ENCODE data around the gene ITGA11. TPM values are rescaled to one million over a fixed set of nuclear protein-coding genes. Genes with fewer than 3 reads are reported as not detected.

ITGA11 gene
- total RNA-seq, 5 donors from 2014 or later (not counting 1 experiment from before 2014, with no cell fraction given) = 0.07 to 0.95 (median 0.18) TPM; not detected in 2

GRCh38 chr15:68382286-68383007 is 49.5 kb downstream of the ITGA11 start:
- POLR2A ChIA-PET = no interaction called here

GRCh38 chr15:68380456-68380855 is 51.5 kb downstream of the ITGA11 start:
- H3K36me3 ChIP-seq (ENCODE audit: control insufficient read depth in 2 of 2, extremely low read depth in 1 of 2, insufficient read depth in 1 of 2, low read length in 1 of 2) = no peaks in the 10 kb centered on the region
- ATAC-seq (replicated peaks in 1 of 4) = no peak
- DNase-seq = no peak
- H3K4me3 ChIP-seq (ENCODE audit: control insufficient read depth in 1 of 2, extremely low read depth in 1 of 2, low read length in 1 of 2) = no peak overlapping the region
- H3K27me3 Mint-ChIP-seq = no peaks in the 10 kb centered on the region
- H3K27me3 ChIP-seq (replicated peaks in 1 of 2; ENCODE audit: control insufficient read depth in 2 of 2, extremely low read depth in 1 of 2, insufficient read depth in 2 of 2, low read length in 1 of 2) = no peaks in the 10 kb centered on the region
- H3K9me3 Mint-ChIP-seq = no peaks in the 10 kb centered on the region
- no peaks in the 10 kb centered on the region for H3K9me3 ChIP-seq
- ChIA-PET CTCF (no interaction called here), POLR2A (no interaction called here)
- H3K36me3 Mint-ChIP-seq = no peaks in the 10 kb centered on the region
- H3K4me1 Mint-ChIP-seq = peaks cover 16 to 18% (median 16%) of the 10 kb centered on the region in 3 donors
- H3K4me3 Mint-ChIP-seq = no peak overlapping the region
- H3K4me1 ChIP-seq (ENCODE audit: control insufficient read depth in 1 of 2, extremely low read depth in 1 of 2, insufficient read depth in 2 of 2, low read length in 2 of 2) = peaks cover 14 to 17% of the 10 kb centered on the region in 2 experiments
- 91% methylated on average over 5 of the region's 5 CpGs for WGBS (ENCODE audit: insufficient coverage)
- H3K27ac ChIP-seq (ENCODE audit: low read length) = no peak overlapping the region
- peak overlapping the region in 1 of 2 donors; percentile 63 for H3K27ac Mint-ChIP-seq

More at GRCh38 chr15:68382286-68383007, 49.5 kb downstream of the ITGA11 start:
- Mint-ChIP-seq H3K9me3 (no peaks in the 10 kb centered on the region), H3K36me3 (no peaks in the 10 kb centered on the region), H3K27me3 (no peaks in the 10 kb centered on the region), H3K27ac (no peak overlapping the region), H3K4me3 (no peak overlapping the region), H3K4me1 (peaks cover 16 to 18% (median 16%) of the 10 kb centered on the region in 3 donors)
- 81% methylated on average over 5 of the region's 5 CpGs for WGBS (ENCODE audit: insufficient coverage)
- Histone ChIP-seq H3K4me3 (ENCODE audit: control insufficient read depth in 1 of 2, extremely low read depth in 1 of 2, low read length in 1 of 2) (no peak overlapping the region), H3K9me3 (no peaks in the 10 kb centered on the region), H3K36me3 (ENCODE audit: control insufficient read depth in 2 of 2, extremely low read depth in 1 of 2, insufficient read depth in 1 of 2, low read length in 1 of 2) (no peaks in the 10 kb centered on the region), H3K27ac (ENCODE audit: low read length) (no peak overlapping the region), H3K4me1 (ENCODE audit: control insufficient read depth in 1 of 2, extremely low read depth in 1 of 2, insufficient read depth in 2 of 2, low read length in 2 of 2) (peaks cover 14 to 17% of the 10 kb centered on the region in 2 experiments), H3K27me3 (replicated peaks in 1 of 2; ENCODE audit: control insufficient read depth in 2 of 2, extremely low read depth in 1 of 2, insufficient read depth in 2 of 2, low read length in 1 of 2) (peaks cover 0 to 14% of the 10 kb centered on the region in 2 experiments)
- DNase-seq = peak in 1 of 35 experiments; percentile 9
- no peak for ATAC-seq (replicated peaks in 1 of 4)
- CTCF ChIA-PET = interaction anchor here in 1 of 2 donors (1.0 to 1.5 kb wide), 2 partner anchors 76 to 130 kb away, joined by 4 read pairs; no protein-coding TSS in a partner anchor

GRCh38 chr15:68379759-68380290 is 52.1 kb downstream of the ITGA11 start:
- peak overlapping the region in 1 of 2 donors; percentile 12 for H3K4me3 ChIP-seq (ENCODE audit: control insufficient read depth in 1 of 2, extremely low read depth in 1 of 2, low read length in 1 of 2)
- no peaks in the 10 kb centered on the region for H3K9me3 ChIP-seq
- Mint-ChIP-seq H3K4me1 (peaks cover 16 to 18% (median 16%) of the 10 kb centered on the region in 3 donors), H3K4me3 (peak overlapping the region in 2 of 3 donors; percentile 3 to 6), H3K27me3 (no peaks in the 10 kb centered on the region), H3K9me3 (no peaks in the 10 kb centered on the region), H3K36me3 (no peaks in the 10 kb centered on the region), H3K27ac (peak overlapping the region; percentile 1 to 63)
- ChIA-PET POLR2A (no interaction called here), CTCF (no interaction called here)
- no peak overlapping the region for H3K27ac ChIP-seq (ENCODE audit: low read length)
- 17% methylated on average over 1 of the region's 3 CpGs for WGBS (ENCODE audit: insufficient coverage)
- DNase-seq (no peak), ATAC-seq (replicated peaks in 1 of 4) (peak in 2 of 4 experiments; percentile 57 to 70)
- H3K4me1 ChIP-seq (ENCODE audit: control insufficient read depth in 1 of 2, extremely low read depth in 1 of 2, insufficient read depth in 2 of 2, low read length in 2 of 2) = peaks cover 14 to 17% of the 10 kb centered on the region in 2 experiments
- no peaks in the 10 kb centered on the region for H3K27me3 ChIP-seq (replicated peaks in 1 of 2; ENCODE audit: control insufficient read depth in 2 of 2, extremely low read depth in 1 of 2, insufficient read depth in 2 of 2, low read length in 1 of 2)
- H3K36me3 ChIP-seq (ENCODE audit: control insufficient read depth in 2 of 2, extremely low read depth in 1 of 2, insufficient read depth in 1 of 2, low read length in 1 of 2) = no peaks in the 10 kb centered on the region

- Histone ChIP-seq H3K4me3 (ENCODE audit: control insufficient read depth in 1 of 2, extremely low read depth in 1 of 2, low read length in 1 of 2) (no peak overlapping the region), H3K27ac (ENCODE audit: low read length) (no peak overlapping the region), H3K27me3 (replicated peaks in 1 of 2; ENCODE audit: control insufficient read depth in 2 of 2, extremely low read depth in 1 of 2, insufficient read depth in 2 of 2, low read length in 1 of 2) (no peaks in the 10 kb centered on the region), H3K36me3 (ENCODE audit: control insufficient read depth in 2 of 2, extremely low read depth in 1 of 2, insufficient read depth in 1 of 2, low read length in 1 of 2) (no peaks in the 10 kb centered on the region), H3K9me3 (no peaks in the 10 kb centered on the region), H3K4me1 (ENCODE audit: control insufficient read depth in 1 of 2, extremely low read depth in 1 of 2, insufficient read depth in 2 of 2, low read length in 2 of 2) (peaks cover 14 to 17% of the 10 kb centered on the region in 2 experiments)
- Mint-ChIP-seq H3K4me3 (peak overlapping the region in 1 of 3 donors; percentile 6), H3K9me3 (no peaks in the 10 kb centered on the region), H3K27ac (peak overlapping the region; percentile 1 to 63), H3K4me1 (peaks cover 16 to 18% (median 16%) of the 10 kb centered on the region in 3 donors), H3K27me3 (no peaks in the 10 kb centered on the region), H3K36me3 (no peaks in the 10 kb centered on the region)
- WGBS (ENCODE audit: insufficient coverage) = 73% methylated on average over 6 of the region's 8 CpGs
- POLR2A ChIA-PET = no interaction called here
- ATAC-seq (replicated peaks in 1 of 4) (no peak), DNase-seq (no peak)
- CTCF ChIA-PET = no interaction called here
Measured at GRCh38 chr15:68379058-68379758, 52.8 kb downstream of the ITGA11 start.

- Mint-ChIP-seq H3K27ac (no peak overlapping the region), H3K36me3 (no peaks in the 10 kb centered on the region), H3K27me3 (no peaks in the 10 kb centered on the region), H3K4me1 (peaks cover 16 to 18% (median 16%) of the 10 kb centered on the region in 3 donors), H3K4me3 (no peak overlapping the region), H3K9me3 (no peaks in the 10 kb centered on the region)
- no peak overlapping the region for H3K27ac ChIP-seq (ENCODE audit: low read length)
- DNase-seq (no peak), ATAC-seq (replicated peaks in 1 of 4) (no peak)
- no peaks in the 10 kb centered on the region for H3K27me3 ChIP-seq (replicated peaks in 1 of 2; ENCODE audit: control insufficient read depth in 2 of 2, extremely low read depth in 1 of 2, insufficient read depth in 2 of 2, low read length in 1 of 2)
- WGBS (ENCODE audit: insufficient coverage) = no CpG with 5 or more reads among the region's 3 CpGs
- no peak overlapping the region for H3K4me3 ChIP-seq (ENCODE audit: control insufficient read depth in 1 of 2, extremely low read depth in 1 of 2, low read length in 1 of 2)
- ChIA-PET POLR2A (no interaction called here), CTCF (no interaction called here)
- peaks cover 14 to 17% of the 10 kb centered on the region in 2 experiments for H3K4me1 ChIP-seq (ENCODE audit: control insufficient read depth in 1 of 2, extremely low read depth in 1 of 2, insufficient read depth in 2 of 2, low read length in 2 of 2)
- H3K36me3 ChIP-seq (ENCODE audit: control insufficient read depth in 2 of 2, extremely low read depth in 1 of 2, insufficient read depth in 1 of 2, low read length in 1 of 2) = no peaks in the 10 kb centered on the region
- no peaks in the 10 kb centered on the region for H3K9me3 ChIP-seq
Measured at GRCh38 chr15:68378595-68378994, 53.4 kb downstream of the ITGA11 start.

GRCh38 chr15:68377766-68378165 is 54.2 kb downstream of the ITGA11 start:
- peaks cover 16 to 18% (median 16%) of the 10 kb centered on the region in 3 donors for H3K4me1 Mint-ChIP-seq
- CTCF ChIA-PET = no interaction called here
- no peak overlapping the region for H3K27ac ChIP-seq (ENCODE audit: low read length)
- H3K9me3 Mint-ChIP-seq = no peaks in the 10 kb centered on the region
- no peaks in the 10 kb centered on the region for H3K27me3 ChIP-seq (replicated peaks in 1 of 2; ENCODE audit: control insufficient read depth in 2 of 2, extremely low read depth in 1 of 2, insufficient read depth in 2 of 2, low read length in 1 of 2)
- WGBS (ENCODE audit: insufficient coverage) = 87% methylated on average over 2 of the region's 3 CpGs
- no peaks in the 10 kb centered on the region for H3K36me3 ChIP-seq (ENCODE audit: control insufficient read depth in 2 of 2, extremely low read depth in 1 of 2, insufficient read depth in 1 of 2, low read length in 1 of 2)
- ATAC-seq (replicated peaks in 1 of 4) (no peak), DNase-seq (no peak)
- POLR2A ChIA-PET = no interaction called here
- H3K9me3 ChIP-seq = no peaks in the 10 kb centered on the region
- peaks cover 14 to 17% of the 10 kb centered on the region in 2 experiments for H3K4me1 ChIP-seq (ENCODE audit: control insufficient read depth in 1 of 2, extremely low read depth in 1 of 2, insufficient read depth in 2 of 2, low read length in 2 of 2)
- H3K4me3 ChIP-seq (ENCODE audit: control insufficient read depth in 1 of 2, extremely low read depth in 1 of 2, low read length in 1 of 2) = no peak overlapping the region
- H3K27ac Mint-ChIP-seq = no peak overlapping the region
- no peaks in the 10 kb centered on the region for H3K27me3 Mint-ChIP-seq
- H3K4me3 Mint-ChIP-seq = no peak overlapping the region
- no peaks in the 10 kb centered on the region for H3K36me3 Mint-ChIP-seq
